Activated T-cell treated with anti-CD3 and anti-CD28 coated beads, Interleukin-2, amount 50 U/mL, for 24 hours (primary cell): Measurements from ENCODE around the gene TNS1.
"Not testable (repeated sequence)": the region's sequence is repeated elsewhere in the genome, so short reads cannot be mapped to it uniquely, and the experiment has no call there.

Experiments used
- DNase-seq: peaks from one replicate; pipeline ENCODE4 v3.0.0-alpha.2; 2020
- H3K27ac Mint-ChIP-seq: 2 replicates; pipeline ENCODE4 v1.8.0; 2020; ENCODE audit warnings: mild to moderate bottlenecking, mixed read lengths
- H3K27me3 Mint-ChIP-seq: 2 replicates; pipeline ENCODE4 v1.8.0; 2020; ENCODE audit warnings: mixed read lengths
- H3K36me3 Mint-ChIP-seq: 2 replicates; pipeline ENCODE4 v1.8.0; 2020; ENCODE audit warnings: low read depth, mixed read lengths
- H3K4me1 Mint-ChIP-seq: 2 replicates; pipeline ENCODE4 v1.8.0; 2020; ENCODE audit warnings: low read depth, mixed read lengths
- H3K4me3 Mint-ChIP-seq: 2 replicates; pipeline ENCODE4 v1.8.0; 2020; ENCODE audit warnings: mild to moderate bottlenecking, moderate library complexity, mixed read lengths
- H3K9me3 Mint-ChIP-seq: 2 replicates; pipeline ENCODE4 v1.8.0; 2020; ENCODE audit warnings: mixed read lengths

TNS1 gene

DNA sequence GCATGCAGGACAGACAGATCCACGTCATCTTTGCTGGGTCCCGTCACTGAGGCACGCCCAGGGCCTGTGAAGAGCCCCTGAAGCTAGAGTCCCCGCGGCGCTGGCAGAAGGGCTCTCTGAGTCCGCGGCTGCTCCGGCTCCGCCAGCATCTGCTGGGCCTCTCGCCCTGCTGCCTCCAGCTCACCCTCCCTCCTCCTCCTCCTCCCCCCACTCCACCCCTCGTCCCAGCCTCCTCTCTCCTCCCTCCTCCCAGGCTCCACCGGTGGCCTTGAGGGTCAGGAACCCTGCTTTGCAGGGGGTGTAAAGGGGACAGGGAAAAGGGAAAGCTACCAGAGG, at the start of gene TNS1:
Gene TNS1, minus strand, starts transcription at position 151 of the 336 bp plus-strand sequence. Its CDS starts 123 bp downstream, at position 28.
- Mint-ChIP-seq H3K27ac (no peak within 1 kb of the TSS), H3K4me3 (no peak within 1 kb of the TSS), H3K9me3 (no peaks in the 10 kb centered on the region), H3K27me3 (peaks cover 12% of the 10 kb centered on the region), H3K4me1 (no peaks in the 10 kb centered on the region), H3K36me3 (no peaks in the 10 kb centered on the region)
- no peak for DNase-seq

GRCh38 chr2:218051903-218052302, 49.1 kb upstream of the TNS1 start:
- Mint-ChIP-seq H3K27me3 (peaks cover 24% of the 10 kb centered on the region), H3K27ac (no peak overlapping the region), H3K9me3 (peaks cover 11% of the 10 kb centered on the region), H3K4me1 (no peaks in the 10 kb centered on the region), H3K36me3 (no peaks in the 10 kb centered on the region), H3K4me3 (no peak overlapping the region)
- DNase-seq: no peak

DNA sequence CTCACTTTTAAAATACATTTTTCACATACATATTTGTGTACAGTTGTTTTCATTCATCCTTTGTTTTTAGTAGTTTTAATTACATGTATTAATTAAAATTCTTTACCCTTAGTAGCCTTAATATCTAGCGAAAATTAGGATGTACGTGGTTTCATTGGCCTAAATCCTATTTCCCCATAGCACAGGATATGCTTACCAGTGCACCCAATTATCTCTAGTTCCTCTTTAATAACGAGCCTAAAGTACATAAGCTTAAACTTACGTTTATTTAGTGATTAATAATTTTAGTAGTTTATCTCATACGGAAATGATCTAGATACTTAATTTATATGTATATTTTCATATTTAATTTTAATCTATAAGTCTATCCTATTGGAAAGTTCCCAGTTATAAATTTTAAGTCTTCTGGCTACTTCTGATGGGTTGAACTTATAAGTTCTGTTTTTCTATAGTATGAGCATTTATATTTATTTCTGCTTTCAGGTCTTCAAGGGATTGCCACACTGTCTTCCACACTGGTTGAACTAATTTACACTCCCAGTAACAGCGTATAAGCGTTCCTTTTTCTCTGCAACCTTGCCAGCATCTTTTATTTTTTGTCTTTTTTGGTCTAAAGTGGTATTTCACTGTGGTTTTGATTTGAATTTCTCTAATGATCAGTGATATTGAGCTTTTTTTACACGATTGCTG, 44.9 kb upstream of the TNS1 start:
- Mint-ChIP-seq H3K9me3 (peaks cover 15% of the 10 kb centered on the region), H3K27ac (no peak overlapping the region), H3K4me1 (no peaks in the 10 kb centered on the region), H3K36me3 (no peaks in the 10 kb centered on the region), H3K4me3 (no peak overlapping the region), H3K27me3 (peaks cover 27% of the 10 kb centered on the region)
- no peak for DNase-seq

DNA sequence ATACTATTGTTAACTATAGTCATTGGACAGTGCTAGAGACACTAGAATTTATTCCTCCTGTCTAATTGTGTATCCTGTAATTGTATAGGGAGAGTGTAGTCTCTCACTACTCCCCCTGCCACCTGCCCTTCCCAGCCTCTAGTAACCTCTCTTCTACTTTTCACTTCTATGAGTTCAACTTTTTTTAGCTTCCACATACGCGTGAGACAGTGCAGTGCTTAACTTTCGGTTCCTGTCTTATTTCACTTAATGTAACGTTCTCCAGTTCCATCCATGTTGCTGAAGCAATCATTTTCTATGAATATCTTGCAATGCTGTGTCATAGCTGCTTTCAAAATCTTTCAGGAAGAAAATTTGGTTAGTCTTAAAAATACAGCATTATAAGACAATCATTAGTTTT, 43.4 kb upstream of the TNS1 start:
- no peak for DNase-seq
- peaks cover 24% of the 10 kb centered on the region for H3K27me3 Mint-ChIP-seq
- peaks cover 7% of the 10 kb centered on the region for H3K4me1 Mint-ChIP-seq
- no peak overlapping the region for H3K4me3 Mint-ChIP-seq
- no peak overlapping the region for H3K27ac Mint-ChIP-seq
- H3K9me3 Mint-ChIP-seq: peaks cover 15% of the 10 kb centered on the region
- no peaks in the 10 kb centered on the region for H3K36me3 Mint-ChIP-seq

DNA sequence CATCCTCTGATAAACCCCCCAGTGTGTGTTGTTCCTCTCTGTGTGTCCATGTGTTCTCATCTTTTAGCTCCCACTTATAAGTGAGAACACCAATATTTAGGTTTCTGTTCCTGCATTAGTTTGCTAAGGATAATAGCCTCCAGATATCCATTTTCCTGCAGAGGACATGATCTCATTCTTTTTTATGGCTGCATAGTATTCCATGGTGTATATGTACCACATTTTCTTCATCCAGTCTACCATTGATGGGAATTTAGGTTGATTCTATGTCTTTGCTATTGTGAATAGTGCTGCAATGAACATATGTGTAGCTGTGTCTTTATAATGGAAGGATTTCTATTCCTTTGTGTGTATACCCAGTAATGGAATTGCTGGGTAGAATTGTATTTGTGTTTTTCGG, 41.8 kb upstream of the TNS1 start:
- H3K27ac Mint-ChIP-seq, H3K36me3 Mint-ChIP-seq, DNase-seq, H3K9me3 Mint-ChIP-seq, H3K4me3 Mint-ChIP-seq: not testable (repeated sequence)
- peaks cover 28% of the 10 kb centered on the region for H3K27me3 Mint-ChIP-seq
- H3K4me1 Mint-ChIP-seq: peaks cover 11% of the 10 kb centered on the region

GRCh38 chr2:218043701-218044109, 40.9 kb upstream of the TNS1 start:
- H3K36me3 Mint-ChIP-seq: no peaks in the 10 kb centered on the region
- no peak overlapping the region for H3K27ac Mint-ChIP-seq
- H3K4me3 Mint-ChIP-seq: no peak overlapping the region
- peaks cover 18% of the 10 kb centered on the region for H3K4me1 Mint-ChIP-seq
- H3K27me3 Mint-ChIP-seq: peaks cover 31% of the 10 kb centered on the region
- no peak for DNase-seq
- peaks cover 4% of the 10 kb centered on the region for H3K9me3 Mint-ChIP-seq

DNA sequence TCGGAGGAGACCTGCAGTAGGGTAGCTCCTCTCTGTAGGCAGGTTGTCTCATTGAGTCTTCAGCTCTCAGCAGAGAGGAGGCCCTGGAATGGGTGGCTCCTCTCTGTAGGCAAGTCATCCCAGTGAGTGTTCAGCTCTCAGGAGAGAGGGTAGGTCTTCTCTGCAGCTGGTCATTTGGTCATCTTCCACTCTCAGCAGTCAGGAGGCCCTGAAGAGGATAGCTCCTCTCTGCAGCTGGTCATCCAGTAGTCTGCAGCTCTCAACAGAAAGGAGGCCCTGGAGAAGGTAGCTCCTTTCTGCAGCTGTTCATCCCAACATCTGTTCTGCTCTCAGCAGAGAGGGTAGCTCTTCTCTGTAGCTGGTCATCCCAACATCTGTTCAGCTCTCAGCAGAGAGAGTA, 40.3 kb upstream of the TNS1 start:
- H3K4me1 Mint-ChIP-seq: peaks cover 18% of the 10 kb centered on the region
- no peak for DNase-seq
- peaks cover 29% of the 10 kb centered on the region for H3K27me3 Mint-ChIP-seq
- H3K36me3 Mint-ChIP-seq: no peaks in the 10 kb centered on the region
- no peak overlapping the region for H3K27ac Mint-ChIP-seq
- no peak overlapping the region for H3K4me3 Mint-ChIP-seq
- peaks cover 4% of the 10 kb centered on the region for H3K9me3 Mint-ChIP-seq

GRCh38 chr2:218041302-218042168, 38.7 kb upstream of the TNS1 start:
- H3K36me3 Mint-ChIP-seq: no peaks in the 10 kb centered on the region

GRCh38 chr2:218040883-218041282, 38.1 kb upstream of the TNS1 start:
- Mint-ChIP-seq H3K27me3 (peaks cover 25% of the 10 kb centered on the region), H3K4me3 (no peak overlapping the region), H3K27ac (no peak overlapping the region), H3K4me1 (peaks cover 18% of the 10 kb centered on the region), H3K36me3 (no peaks in the 10 kb centered on the region), H3K9me3 (peaks cover 4% of the 10 kb centered on the region)
- no peak for DNase-seq

More at GRCh38 chr2:218041302-218042168, 38.7 kb upstream of the TNS1 start:
- peak overlapping the region; percentile 72 for H3K27ac Mint-ChIP-seq
- H3K27me3 Mint-ChIP-seq: peaks cover 28% of the 10 kb centered on the region
- peaks cover 18% of the 10 kb centered on the region for H3K4me1 Mint-ChIP-seq
- peaks cover 4% of the 10 kb centered on the region for H3K9me3 Mint-ChIP-seq
- DNase-seq: no peak
- H3K4me3 Mint-ChIP-seq: no peak overlapping the region

DNA sequence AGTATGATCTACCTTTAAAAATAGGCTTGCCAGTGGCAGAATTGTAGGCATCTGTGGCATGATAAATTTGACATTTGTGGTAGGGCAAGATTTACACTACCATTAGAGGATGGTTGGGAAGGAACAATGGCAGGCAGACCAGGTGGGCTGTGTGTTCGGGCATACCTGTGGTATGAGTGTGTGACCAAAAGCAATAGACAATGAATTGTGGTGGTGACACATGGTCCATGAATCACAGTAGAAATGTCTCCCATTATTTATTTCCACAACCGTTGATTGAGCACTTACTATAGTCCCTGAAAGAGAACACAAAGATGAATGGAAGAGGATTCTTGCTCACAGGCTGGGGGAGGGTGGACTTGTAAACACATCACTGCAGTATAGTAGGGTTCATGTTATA, 36.4 kb upstream of the TNS1 start:
- H3K36me3 Mint-ChIP-seq: no peaks in the 10 kb centered on the region
- H3K27ac Mint-ChIP-seq: no peak overlapping the region
- H3K4me3 Mint-ChIP-seq: no peak overlapping the region
- H3K9me3 Mint-ChIP-seq: no peaks in the 10 kb centered on the region
- peaks cover 21% of the 10 kb centered on the region for H3K27me3 Mint-ChIP-seq
- DNase-seq: no peak
- peaks cover 28% of the 10 kb centered on the region for H3K4me1 Mint-ChIP-seq

DNA sequence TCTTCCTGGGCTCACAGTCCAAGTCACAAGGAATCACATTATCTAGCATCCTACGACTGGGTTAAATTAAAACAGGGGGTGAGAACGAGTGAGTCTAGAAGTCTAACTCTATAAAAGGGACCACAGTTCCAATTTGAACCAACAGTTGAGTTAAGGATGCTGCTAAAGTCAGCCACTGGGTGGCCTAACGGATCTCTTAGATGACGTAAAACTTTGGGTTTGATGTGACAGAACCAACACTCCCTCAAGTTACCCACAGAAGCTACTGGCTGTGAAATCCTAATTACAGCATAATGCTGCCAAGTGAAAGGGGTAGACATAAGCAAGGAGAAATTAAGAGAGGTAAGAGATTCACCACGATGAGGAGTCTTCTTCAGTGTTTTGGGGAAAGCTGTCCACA, 33.6 kb upstream of the TNS1 start:
- Mint-ChIP-seq H3K4me3 (no peak overlapping the region), H3K36me3 (no peaks in the 10 kb centered on the region), H3K4me1 (peaks cover 25% of the 10 kb centered on the region), H3K27ac (no peak overlapping the region), H3K9me3 (no peaks in the 10 kb centered on the region), H3K27me3 (peaks cover 21% of the 10 kb centered on the region)
- no peak for DNase-seq

DNA sequence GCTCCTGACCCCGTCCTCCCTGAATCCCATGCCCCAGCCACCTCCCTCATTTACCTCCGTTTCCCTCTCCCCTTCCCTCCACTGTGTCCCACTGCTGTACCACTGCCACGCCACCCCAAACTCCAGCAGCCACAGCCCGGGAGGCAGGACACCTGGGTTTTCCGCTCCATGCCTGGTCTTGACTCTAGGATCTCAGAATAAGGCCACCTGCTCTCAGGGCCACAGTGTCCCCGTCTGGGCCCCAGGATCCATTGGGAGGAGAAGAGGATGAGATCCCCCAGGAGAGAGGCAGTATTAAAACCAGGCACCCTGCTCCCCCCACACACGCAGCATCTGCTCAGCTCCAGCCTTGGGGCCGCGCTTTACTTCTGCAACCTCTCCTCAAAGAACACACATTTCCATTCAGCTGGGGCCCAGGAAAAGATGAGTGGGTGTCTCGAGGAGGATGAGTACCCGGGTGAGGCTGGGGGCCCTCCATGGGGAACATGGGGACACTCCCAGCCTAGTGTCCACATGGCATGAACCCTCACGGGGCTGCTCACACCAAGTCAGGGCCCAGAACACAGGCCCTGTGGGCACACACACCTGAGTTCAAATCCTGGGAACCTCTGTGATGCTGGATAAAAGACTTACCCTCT, 32.8 kb upstream of the TNS1 start:
- Mint-ChIP-seq H3K9me3 (no peaks in the 10 kb centered on the region), H3K4me1 (peaks cover 20% of the 10 kb centered on the region), H3K27me3 (peaks cover 14% of the 10 kb centered on the region), H3K36me3 (no peaks in the 10 kb centered on the region), H3K4me3 (no peak overlapping the region), H3K27ac (no peak overlapping the region)
- DNase-seq: peak; percentile 28

- not testable (repeated sequence) for H3K27me3 Mint-ChIP-seq, H3K9me3 Mint-ChIP-seq, H3K36me3 Mint-ChIP-seq
- peak; percentile 70 for DNase-seq
- H3K4me3 Mint-ChIP-seq: peak overlapping the region; percentile 57
- H3K27ac Mint-ChIP-seq: peak overlapping the region; percentile 53
- H3K4me1 Mint-ChIP-seq: peaks cover 20% of the 10 kb centered on the region
These were observed 31.9 kb upstream of the TNS1 start for GRCh38 chr2:218034497-218035213.
